Left renal cortex interstitium (tissue), 4 donors: ENCODE results near the gene VSTM2L. TPM values are rescaled to one million over a fixed set of nuclear protein-coding genes. Genes with fewer than 3 reads are reported as not detected.
"Not testable (repeated sequence)": the region's sequence is repeated elsewhere in the genome, so short reads cannot be mapped to it uniquely, and the experiment has no call there.

Source experiments
- DNase-seq, 4 donors: peaks; one replicate each; pipeline ENCODE4 v3.0.0-alpha.2; 2013; ENCODE audit warnings: low read depth in 4 of 4, low spot score in 2 of 4, missing footprints in 1 of 4
- polyA plus RNA-seq, 4 donors: library from polyadenylated mRNA; unstranded; fragments of 120-200 nt; gene quantifications; one replicate each; pipeline ENCODE4 v1.2.1, GENCODE V29; 2013; ENCODE audit not compliant: insufficient read length in 4 of 4

VSTM2L gene, protein sequence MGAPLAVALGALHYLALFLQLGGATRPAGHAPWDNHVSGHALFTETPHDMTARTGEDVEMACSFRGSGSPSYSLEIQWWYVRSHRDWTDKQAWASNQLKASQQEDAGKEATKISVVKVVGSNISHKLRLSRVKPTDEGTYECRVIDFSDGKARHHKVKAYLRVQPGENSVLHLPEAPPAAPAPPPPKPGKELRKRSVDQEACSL
- polyA plus RNA-seq, result 1 to 10 TPM; 1.8 to 2.9 (median 2.1) TPM

DNA sequence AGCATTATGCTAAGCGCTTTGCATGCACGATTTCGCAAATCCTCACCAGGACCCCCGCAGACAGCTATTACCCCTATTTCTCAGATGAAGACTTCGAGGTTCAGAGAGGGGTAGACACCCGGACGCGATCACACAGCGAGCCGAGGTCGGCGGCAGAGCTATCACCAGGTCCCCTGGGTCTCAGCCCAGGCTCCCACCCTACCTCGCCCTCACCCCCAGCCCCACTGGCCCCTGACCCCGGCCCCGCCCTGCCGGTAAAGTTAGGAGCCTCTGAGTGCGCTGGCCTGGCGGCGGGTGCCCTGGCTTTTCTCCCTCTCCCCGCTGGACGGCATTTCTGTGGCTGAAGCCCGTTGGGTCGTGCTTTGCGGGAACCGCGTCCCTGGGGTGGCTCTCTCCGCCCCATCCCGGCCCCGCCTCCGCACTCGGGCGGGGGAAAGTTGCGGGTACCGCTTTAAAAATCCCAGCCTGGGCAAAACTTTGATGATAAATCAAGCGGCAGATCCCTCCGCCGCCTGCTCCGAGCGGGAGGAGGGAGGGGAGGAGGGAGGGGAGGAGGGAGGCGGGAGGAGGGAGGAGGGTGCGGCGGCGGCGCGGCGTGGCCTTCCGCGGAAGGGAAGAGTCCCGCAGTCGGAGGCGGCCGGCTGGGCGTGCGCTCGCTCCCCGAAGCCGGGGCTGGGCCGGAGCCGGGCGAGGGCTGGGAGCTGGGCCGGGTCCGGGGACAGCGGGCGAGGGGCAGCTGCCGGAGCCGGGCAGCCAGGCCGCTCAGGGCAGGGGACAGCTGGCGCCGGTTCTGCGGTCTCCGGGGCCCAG, at the start of gene VSTM2L:
VSTM2L (plus strand) TSS at position 624 of the 810 bp plus-strand sequence. CDS start 224 bp downstream, outside the sequence.
- DNase-seq, result no peak

DNA sequence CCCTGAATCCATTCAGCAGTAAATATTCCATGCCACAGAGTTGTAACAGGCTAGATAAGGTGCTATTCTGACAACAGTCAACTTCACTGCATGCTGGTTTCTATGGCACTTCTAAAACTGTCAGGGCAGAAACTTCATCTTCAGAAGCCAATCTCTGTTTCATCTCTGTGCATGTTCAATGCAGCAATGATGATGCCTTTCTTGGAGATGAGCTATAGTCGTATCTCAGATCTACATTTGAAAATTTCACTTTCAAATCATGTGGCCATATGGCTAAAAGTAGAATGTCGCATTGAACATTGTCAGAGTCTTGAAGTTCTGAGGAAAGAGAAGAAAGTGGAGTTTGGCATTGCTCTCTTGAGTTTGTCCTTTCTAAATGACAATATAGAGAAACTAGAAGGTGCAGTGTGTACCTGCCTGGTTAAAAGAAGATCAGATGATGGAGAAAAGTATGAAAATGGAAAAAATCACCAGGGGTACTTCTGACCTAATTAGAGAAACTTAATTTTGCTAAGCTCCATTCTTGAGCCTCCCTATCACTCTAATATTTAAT, 49.0 kb upstream of the VSTM2L start:
- DNase-seq, result no peak

DNA sequence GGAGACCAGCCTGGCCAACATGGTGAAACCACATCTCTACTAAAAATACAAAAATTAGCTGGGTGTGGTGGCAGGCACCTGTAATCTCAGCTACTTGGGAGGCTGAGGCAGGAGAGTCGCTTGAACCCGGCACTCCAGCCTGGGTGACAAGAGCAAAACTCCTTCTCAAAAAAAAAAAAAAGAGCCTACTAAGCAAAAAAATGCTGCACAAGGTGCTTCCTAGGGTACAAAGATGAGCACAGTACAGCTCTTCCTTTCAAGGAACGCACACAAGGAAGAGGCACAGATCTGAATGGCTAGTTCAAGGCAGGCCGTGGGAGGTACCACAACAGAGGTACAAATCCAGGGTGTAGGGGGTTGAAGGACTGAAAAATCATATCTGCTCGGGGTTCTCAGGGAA, 46.9 kb upstream of the VSTM2L start:
- not testable (repeated sequence) for DNase-seq

DNA sequence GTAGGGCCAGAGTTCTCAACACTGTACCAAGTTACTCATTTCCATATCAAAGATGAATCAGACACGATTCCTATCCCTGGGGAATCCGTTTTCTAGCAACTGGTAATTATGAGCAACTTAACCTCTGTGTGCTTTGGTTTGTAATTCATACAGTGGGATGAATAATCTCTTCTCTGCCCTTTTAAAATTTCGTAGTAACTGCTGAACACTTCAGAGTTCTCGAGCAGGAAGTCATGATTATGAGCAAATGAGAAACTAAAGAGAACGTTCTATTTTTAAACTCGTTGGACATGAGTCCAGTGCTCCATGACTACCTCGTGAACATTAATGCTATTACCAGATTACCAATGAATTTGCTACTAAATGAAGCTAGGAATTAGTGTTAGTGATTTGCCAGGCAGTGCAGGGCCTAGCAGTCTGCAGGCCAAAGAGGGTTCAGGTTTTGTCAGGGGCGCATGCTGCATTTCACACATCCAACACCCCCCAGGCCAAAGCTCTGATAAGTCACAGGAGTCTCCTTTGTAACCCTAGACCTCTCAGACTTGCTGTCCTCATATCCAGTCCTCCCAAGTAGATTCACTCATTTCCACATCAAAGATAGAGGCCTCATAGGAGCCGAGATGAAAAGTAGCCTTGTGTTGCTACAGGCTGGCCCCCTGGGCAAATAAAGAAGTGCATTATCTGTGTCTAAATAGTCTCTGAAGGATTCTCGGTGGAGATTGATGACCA, 45.8 kb upstream of the VSTM2L start:
- no peak for DNase-seq

DNA sequence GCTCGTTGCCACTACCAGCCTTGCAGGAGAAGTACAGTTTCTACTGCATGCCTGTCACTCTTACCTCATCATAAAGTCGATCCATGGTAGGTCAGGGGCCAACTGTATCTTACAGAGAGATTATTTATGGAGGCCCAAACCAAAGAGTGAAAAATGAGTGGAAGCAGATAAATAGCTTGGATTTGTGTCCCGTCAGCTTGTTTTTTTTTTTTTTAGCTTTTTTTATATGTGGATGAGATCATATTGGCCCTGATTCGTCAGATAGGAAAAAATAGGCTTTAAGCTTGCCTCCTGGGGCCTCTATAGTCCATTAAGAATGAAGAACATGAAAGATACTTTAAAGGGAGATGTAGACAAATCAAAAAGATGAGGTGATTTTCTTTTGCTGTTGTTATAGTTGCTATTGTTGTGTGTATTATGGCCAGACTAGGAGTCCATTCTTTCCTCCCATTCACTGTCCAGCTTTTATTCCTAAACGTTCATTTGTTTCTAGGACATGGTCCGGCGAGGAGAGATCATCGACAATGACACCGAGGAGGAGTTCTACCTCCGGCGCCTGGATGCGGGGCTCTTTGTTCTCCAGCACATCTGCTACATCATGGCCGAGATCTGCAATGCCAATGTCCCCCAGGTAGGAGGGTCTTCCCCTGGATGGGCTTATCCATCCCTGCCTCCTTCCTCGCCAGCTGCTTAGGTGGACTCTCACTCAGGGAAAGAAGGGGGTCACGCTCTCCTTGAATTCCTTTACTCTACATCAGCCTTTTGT, 43.3 kb upstream of the VSTM2L start:
- DNase-seq, result no peak

DNA sequence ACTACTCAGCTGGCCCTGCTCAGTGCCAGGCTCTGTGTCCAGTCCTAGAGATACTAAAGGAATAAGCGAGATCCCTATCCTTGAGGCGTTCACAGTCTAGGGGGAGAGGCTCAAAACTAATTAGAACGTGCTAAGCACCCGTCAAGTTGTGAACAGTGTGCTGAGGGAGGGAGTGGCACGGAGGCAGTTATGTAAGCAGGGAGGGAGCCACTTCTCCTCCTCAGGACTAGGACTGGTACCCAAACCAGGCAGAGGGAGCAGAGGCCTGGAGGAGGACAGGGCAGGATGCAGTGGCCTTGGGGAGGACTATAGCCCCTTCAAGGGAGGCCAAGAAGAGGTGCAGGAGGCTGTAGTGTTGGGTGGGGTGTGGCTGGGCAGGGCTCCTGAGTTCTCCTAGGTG, 39.6 kb upstream of the VSTM2L start:
- DNase-seq, result no peak

DNA sequence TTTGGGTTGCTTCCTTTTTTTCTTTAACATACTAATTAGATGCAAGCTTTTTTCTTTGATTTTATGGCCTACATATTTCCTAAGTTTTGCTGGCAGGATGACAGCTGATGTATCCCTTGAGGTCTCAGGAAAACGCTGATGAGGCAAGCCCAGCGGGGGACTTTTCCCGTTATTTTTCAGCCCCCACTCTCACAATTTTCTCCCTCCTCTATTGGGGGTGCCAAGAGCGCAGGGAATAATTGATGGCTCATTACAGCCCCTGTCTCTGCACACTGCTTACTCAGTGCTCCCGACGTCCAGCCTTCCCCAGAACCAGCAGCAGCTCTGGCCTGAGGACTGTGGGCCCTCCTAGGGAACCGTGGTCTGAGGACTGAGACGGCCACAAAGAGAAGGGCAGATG, 38.6 kb upstream of the VSTM2L start:
- peak in 3 of 4 donors; percentile 18 to 38 (median 30) for DNase-seq

DNA sequence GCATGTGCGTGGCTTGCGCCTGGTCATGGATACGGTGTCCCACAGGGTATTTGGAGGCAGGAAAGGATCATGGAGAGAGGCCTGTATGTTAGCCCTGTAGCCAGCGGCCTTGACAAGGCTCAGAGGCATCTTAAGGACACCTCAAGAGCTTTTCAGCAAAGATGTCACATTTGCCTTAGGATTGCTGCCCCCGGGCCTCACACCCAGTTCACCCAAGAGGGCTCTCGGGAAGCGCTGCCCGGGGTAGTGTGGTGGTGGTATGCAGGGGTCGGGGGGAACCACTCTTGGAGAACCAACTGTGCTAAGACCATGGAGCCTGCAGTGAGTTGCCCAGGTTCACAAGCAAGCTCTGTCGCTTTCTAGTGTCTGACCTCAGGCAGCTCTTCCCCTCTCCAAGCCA, 36.9 kb upstream of the VSTM2L start:
- DNase-seq, result no peak

DNA sequence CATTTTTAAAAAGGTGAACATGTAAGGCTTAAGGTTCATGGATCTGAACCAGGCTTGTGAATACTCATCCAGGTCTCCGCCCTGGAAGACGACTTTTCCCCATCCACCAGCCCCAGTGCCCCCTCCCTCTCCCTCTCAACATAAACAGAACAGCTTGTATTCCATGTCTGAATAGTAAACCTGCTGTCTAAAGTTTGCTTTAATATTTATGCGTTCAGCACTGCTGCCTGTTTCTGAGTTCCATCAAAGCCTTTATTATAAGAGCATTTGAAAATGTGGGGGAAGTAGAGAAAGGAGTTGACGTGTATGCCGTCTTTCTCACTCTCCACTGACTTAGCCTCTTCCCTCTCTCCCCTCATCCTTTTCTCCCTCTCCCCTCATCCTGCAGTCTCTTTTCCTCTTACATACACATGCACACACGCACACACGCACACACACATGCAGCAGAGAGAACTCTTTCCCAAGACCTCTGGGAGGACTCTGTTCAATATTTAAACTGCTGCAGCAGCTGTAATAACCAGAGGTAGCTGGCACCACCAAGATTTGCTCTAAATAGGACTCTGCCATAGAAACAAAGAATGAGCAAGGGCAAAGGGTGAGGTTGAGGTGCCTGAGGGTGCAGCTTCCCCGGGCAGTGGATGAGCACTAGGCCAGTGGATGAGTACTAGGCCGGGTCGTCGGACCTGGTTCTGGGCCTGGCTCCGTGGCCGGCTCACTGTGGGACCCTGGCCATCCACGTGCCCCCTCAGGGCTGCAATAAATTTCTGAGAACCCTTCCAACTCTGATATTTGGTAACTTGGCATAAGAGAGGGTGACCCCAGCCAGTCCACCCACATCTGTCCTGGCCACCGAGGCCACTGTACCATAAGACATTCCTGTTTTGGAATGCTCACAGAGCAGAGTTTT, 35.4 kb upstream of the VSTM2L start:
- no peak for DNase-seq

DNA sequence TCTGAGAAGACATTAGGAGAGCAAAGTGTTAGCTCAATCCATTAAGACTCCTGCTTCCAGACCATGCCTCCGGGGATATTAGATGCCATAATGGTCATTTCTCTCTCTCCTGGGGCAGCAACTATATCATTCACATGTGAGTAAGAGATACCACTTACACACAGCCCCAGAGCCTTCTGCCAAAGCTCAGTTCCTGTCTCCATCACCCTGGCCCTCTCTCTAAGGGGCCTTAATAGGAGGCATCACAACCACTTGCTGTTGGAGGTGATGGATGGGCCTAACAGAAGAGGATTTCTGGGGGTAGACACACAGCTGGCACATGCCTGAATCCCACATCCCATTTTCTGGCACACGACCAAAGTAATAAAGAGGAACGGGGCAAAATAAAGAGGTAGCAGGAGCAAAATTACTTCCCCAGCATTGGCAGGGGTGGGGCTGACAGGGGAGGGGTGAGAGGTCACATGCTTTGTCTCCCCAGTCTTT, 34.0 kb upstream of the VSTM2L start:
- DNase-seq, result no peak

DNA sequence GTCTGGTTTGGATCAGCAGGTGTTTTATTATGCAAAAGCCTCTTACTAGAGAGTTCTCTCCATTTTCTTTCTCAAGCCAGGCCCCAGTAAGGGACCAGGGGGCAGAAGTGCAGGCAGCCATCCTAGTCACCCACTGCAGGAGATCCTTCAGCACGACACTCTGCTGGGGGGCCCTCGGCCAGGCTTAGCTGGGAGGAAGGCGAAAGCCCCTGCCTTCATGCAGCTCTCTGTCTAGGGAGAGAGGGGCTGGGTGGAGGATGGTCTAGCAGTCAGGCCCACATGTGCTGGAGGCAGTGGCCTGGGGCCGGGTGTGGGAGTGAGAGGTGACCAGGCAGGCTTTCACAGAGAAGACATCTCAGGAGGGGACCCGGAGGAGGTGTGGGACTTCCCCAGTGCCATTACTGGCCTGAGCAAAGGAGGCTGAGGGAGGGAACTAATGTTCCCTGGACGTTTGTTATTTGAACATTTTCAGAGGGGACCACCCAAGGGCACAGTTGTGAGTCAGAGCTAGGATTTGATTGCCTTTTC, 33.5 kb upstream of the VSTM2L start:
- no peak for DNase-seq

DNA sequence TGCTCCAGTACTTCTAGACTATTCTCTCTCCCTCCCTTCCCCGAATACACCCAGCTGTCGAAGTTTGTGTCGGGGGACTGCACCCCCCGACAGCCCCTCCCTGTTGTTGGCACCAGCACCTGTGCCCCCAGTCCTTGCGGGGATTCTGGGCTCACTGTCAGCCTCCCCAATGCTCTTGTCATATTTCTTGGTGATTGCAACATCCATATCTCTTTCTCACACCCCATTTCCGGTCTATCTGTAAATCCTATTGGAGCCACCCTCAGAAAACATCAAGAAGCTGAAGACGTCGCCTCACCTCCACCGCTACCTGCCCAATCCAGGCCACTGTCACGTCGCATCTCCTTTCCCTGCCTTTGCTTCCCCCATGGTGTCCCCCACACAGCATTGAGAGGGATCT, 32.6 kb upstream of the VSTM2L start:
- DNase-seq, result no peak

DNA sequence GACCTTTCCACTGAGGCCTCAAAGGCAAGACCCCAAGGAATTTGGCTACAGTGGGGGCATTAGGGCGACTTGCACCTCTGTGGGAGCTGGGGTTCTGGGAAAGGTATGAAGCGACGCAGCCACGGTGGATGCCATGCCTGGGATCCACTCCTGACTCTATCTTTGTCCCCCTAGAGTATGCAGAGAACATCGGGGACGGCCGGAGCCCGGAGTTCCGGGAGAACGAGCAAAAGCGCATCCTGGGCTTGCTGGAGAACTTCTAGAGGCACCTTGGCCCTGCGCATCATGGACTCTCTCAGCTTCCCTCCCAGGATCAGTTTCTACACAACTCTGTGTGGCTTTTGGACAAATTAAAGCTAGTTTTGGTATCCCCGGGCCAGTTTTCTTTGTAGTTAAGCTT, 31.2 kb upstream of the VSTM2L start:
- DNase-seq, result no peak

DNA sequence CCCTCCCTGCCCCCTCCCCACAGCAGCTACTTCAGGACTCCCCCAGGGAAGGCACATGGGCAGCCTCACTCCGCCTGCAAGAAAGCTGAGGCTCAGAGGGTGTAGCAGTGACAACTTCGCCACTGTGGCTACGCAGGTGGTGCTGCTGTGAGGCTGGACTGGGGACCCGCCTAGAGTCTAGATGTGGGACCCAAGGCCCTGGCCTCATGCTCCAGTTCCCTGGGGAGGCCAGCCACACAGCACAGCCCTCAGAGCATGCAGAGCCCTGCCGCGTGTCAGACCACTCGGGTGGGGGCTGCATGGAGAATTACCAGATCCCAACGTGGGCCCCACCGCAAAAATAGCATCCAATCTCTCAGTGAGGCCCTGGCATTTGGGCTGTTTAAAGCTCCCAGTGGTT, 30.8 kb upstream of the VSTM2L start:
- no peak for DNase-seq

DNA sequence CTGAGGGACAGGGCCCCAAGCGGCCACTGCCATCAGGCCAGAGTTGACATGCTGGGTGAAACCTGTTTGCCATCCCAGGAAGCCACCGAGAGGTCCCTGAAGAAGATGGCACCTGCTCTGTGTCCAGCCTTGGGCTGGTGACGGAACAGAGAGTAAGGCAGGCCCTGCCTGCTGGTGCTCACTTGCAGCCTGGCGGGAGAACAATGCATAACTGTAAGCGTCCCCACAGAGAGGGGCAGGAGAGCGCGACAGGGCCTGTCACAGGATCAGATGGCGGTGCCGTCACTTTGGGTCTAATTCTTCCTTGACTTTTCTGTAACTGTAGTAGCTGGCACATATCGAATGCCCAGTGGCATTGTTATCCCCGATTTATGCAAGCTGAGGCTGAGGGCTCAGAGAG, 29.0 kb upstream of the VSTM2L start:
- no peak for DNase-seq

DNA sequence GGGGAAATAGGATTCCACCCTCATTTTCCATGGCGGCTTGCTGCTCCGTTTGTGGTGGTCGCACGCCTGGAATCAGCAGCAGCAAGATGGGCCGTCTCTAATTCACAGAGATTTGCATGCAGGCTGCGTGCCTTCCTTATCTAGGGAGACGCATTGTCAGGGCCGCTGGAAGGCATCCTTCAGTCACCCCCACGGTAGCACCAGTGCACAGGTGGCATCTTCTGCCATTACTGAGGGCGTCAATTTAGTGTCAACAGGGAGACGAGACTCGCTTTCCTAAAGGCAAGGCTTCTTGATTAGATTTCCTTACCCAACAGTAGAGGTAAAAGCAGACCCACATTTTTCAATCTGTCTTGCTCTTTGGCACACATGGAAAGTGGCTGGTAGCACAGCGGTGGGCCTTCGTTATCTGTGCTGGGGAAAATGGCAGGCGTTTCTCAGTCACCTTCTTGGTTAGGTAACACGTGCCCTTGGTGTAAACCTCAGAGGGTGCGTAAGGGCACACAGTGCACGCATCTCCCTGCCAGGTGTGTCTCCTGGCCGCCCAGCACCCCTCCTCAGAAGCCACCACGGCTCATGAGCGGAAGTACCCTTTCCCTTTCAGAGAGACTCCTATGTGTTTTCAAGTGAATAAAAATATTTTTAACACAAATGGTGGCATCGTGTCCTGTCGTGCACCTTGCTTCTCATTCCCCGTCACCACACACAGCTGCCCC, 27.3 kb upstream of the VSTM2L start:
- DNase-seq, result no peak

DNA sequence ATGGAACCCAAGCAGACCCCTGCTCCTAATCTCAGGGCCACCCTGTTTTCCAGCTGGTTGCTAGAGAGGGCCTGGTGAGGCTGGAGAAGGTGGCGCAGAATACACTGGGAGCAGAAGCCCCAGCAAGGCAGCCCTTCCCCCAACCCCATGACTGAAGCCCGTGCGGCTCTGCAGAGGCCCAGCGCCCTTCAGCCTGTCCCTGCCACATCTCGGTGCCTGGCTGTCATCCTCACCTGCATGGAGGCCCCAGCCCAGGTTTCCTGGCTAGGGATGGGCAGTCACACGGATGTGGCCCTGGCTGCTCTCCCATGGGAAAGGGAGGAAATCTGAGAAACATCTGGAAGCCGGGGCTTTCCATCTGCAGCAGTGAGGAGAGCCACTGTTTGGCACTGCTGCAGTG, 26.1 kb upstream of the VSTM2L start:
- no peak for DNase-seq
